Measurements from ENCODE around the gene TJAP1.

TJAP1 gene

GRCh38 chr6:43491750-43492661, 14.6 kb downstream of the TJAP1 start:
- no peak overlapping the region for H3K27ac ChIP-seq (ENCODE audit: low read length, poor library complexity, severe bottlenecking)
- no peak overlapping the region for H2AK5ac ChIP-seq (ENCODE audit: low read length, severe bottlenecking)
- peak overlapping the region; percentile 49 for H3K9ac ChIP-seq (ENCODE audit: low read length)
- DNase-seq = no peak
- peaks cover 24% of the 10 kb centered on the region for H3K79me1 ChIP-seq (replicated peaks; ENCODE audit: low read length, poor library complexity, severe bottlenecking)
- no peak overlapping the region for H2BK12ac ChIP-seq (ENCODE audit: low read length in 2 of 2)
- no peak overlapping the region for H4K8ac ChIP-seq (ENCODE audit: low read length)
- H3K4me2 ChIP-seq (ENCODE audit: low read length, poor library complexity, severe bottlenecking) = no peak overlapping the region
- H3K4me3 ChIP-seq (ENCODE audit: insufficient read depth in 1 of 2, low read depth in 1 of 2, low read length in 2 of 2) = peak overlapping the region in 1 of 2 experiments; percentile 46
- no peak overlapping the region for H3K23ac ChIP-seq (ENCODE audit: low read length in 2 of 2)
- H2BK120ac ChIP-seq (ENCODE audit: low read depth, low read length) = no peak overlapping the region
- peaks cover 0 to 22% of the 10 kb centered on the region in 2 experiments for H3K36me3 ChIP-seq (ENCODE audit: control insufficient read depth in 1 of 2, insufficient read depth in 2 of 2, low read depth in 1 of 2, low read length in 2 of 2)
- peaks cover 31% of the 10 kb centered on the region for H3K4me1 ChIP-seq (ENCODE audit: control insufficient read depth, insufficient read depth, low read depth, low read length)
- no peak overlapping the region for H3K18ac ChIP-seq (ENCODE audit: low read depth in 1 of 2, low read length in 2 of 2)
- no peaks in the 10 kb centered on the region for H3K9me3 ChIP-seq (ENCODE audit: control insufficient read depth, low read length)
- H3K14ac ChIP-seq (ENCODE audit: low read length in 2 of 2) = no peak overlapping the region
- no peak overlapping the region for H2BK15ac ChIP-seq (ENCODE audit: low read depth, poor library complexity, severe bottlenecking)
- WGBS = 89% methylated on average over 9 of the region's 10 CpGs
- H4K91ac ChIP-seq (ENCODE audit: low read length) = no peak overlapping the region
- no peaks in the 10 kb centered on the region for H3K27me3 ChIP-seq (ENCODE audit: control insufficient read depth in 1 of 2, insufficient read depth in 1 of 2, low read length in 2 of 2)
- H2AFZ ChIP-seq (ENCODE audit: low read depth, low read length) = no peak overlapping the region
- no peak overlapping the region for H2BK5ac ChIP-seq (ENCODE audit: low read depth, low read length, poor library complexity, severe bottlenecking)
- H3K4ac ChIP-seq (ENCODE audit: low read depth in 1 of 2, low read length in 2 of 2) = no peak overlapping the region

DNA sequence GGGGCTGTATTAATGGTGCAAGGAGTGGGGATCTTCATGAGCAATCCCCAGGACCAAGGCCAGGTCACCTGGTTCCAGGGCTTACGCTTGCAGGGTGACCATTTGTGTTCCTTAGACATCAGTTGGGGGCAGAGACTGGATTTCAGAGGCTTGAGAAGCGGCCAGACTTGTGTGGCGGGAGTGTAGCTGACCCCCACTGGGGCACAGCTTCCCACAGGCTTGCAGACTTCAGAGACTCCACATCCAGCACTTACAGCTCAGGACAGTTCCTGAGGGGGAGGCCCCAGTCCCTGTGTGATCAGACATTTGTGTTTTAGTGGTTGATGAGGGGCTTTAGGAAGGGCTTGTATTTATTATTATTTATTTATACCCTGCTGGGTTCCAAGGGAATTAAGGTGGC, 15.3 kb downstream of the TJAP1 start:
- Histone ChIP-seq H2BK5ac (ENCODE audit: low read depth, low read length, poor library complexity, severe bottlenecking) (no peak overlapping the region), H3K4ac (ENCODE audit: low read depth in 1 of 2, low read length in 2 of 2) (no peak overlapping the region), H2AFZ (ENCODE audit: low read depth, low read length) (no peak overlapping the region), H3K23ac (ENCODE audit: low read length in 2 of 2) (no peak overlapping the region), H2AK5ac (ENCODE audit: low read length, severe bottlenecking) (no peak overlapping the region), H3K18ac (ENCODE audit: low read depth in 1 of 2, low read length in 2 of 2) (no peak overlapping the region), H2BK15ac (ENCODE audit: low read depth, poor library complexity, severe bottlenecking) (no peak overlapping the region), H3K4me2 (ENCODE audit: low read length, poor library complexity, severe bottlenecking) (no peak overlapping the region), H3K27ac (ENCODE audit: low read length, poor library complexity, severe bottlenecking) (no peak overlapping the region), H3K4me3 (ENCODE audit: insufficient read depth in 1 of 2, low read depth in 1 of 2, low read length in 2 of 2) (peak overlapping the region in 1 of 2 experiments; percentile 15), H3K9ac (ENCODE audit: low read length) (no peak overlapping the region), H2BK12ac (ENCODE audit: low read length in 2 of 2) (no peak overlapping the region), H3K79me1 (replicated peaks; ENCODE audit: low read length, poor library complexity, severe bottlenecking) (peaks cover 26% of the 10 kb centered on the region), H2BK120ac (ENCODE audit: low read depth, low read length) (no peak overlapping the region), H3K36me3 (ENCODE audit: control insufficient read depth in 1 of 2, insufficient read depth in 2 of 2, low read depth in 1 of 2, low read length in 2 of 2) (peaks cover 4 to 26% of the 10 kb centered on the region in 2 experiments), H4K8ac (ENCODE audit: low read length) (no peak overlapping the region), H3K27me3 (ENCODE audit: control insufficient read depth in 1 of 2, insufficient read depth in 1 of 2, low read length in 2 of 2) (no peaks in the 10 kb centered on the region), H3K9me3 (ENCODE audit: control insufficient read depth, low read length) (no peaks in the 10 kb centered on the region), H4K91ac (ENCODE audit: low read length) (no peak overlapping the region), H3K4me1 (ENCODE audit: control insufficient read depth, insufficient read depth, low read depth, low read length) (peaks cover 34% of the 10 kb centered on the region), H3K14ac (ENCODE audit: low read length in 2 of 2) (no peak overlapping the region)
- WGBS = 94% methylated on average over 3 of the region's 3 CpGs
- no peak for DNase-seq

GRCh38 chr6:43493230-43493629, 15.9 kb downstream of the TJAP1 start:
- peaks cover 27% of the 10 kb centered on the region for H3K79me1 ChIP-seq (replicated peaks; ENCODE audit: low read length, poor library complexity, severe bottlenecking)
- no peak overlapping the region for H2BK15ac ChIP-seq (ENCODE audit: low read depth, poor library complexity, severe bottlenecking)
- no peak overlapping the region for H4K91ac ChIP-seq (ENCODE audit: low read length)
- H3K9ac ChIP-seq (ENCODE audit: low read length) = no peak overlapping the region
- H3K18ac ChIP-seq (ENCODE audit: low read depth in 1 of 2, low read length in 2 of 2) = no peak overlapping the region
- no peak overlapping the region for H3K14ac ChIP-seq (ENCODE audit: low read length in 2 of 2)
- no peak overlapping the region for H2BK120ac ChIP-seq (ENCODE audit: low read depth, low read length)
- H3K4ac ChIP-seq (ENCODE audit: low read depth in 1 of 2, low read length in 2 of 2) = no peak overlapping the region
- H2AFZ ChIP-seq (ENCODE audit: low read depth, low read length) = no peak overlapping the region
- H3K9me3 ChIP-seq (ENCODE audit: control insufficient read depth, low read length) = no peaks in the 10 kb centered on the region
- no peak overlapping the region for H4K8ac ChIP-seq (ENCODE audit: low read length)
- no peak overlapping the region for H3K4me3 ChIP-seq (ENCODE audit: insufficient read depth in 1 of 2, low read depth in 1 of 2, low read length in 2 of 2)
- no peak overlapping the region for H2BK5ac ChIP-seq (ENCODE audit: low read depth, low read length, poor library complexity, severe bottlenecking)
- no peaks in the 10 kb centered on the region for H3K27me3 ChIP-seq (ENCODE audit: control insufficient read depth in 1 of 2, insufficient read depth in 1 of 2, low read length in 2 of 2)
- H3K36me3 ChIP-seq (ENCODE audit: control insufficient read depth in 1 of 2, insufficient read depth in 2 of 2, low read depth in 1 of 2, low read length in 2 of 2) = peaks cover 9 to 30% of the 10 kb centered on the region in 2 experiments
- no peak overlapping the region for H3K4me2 ChIP-seq (ENCODE audit: low read length, poor library complexity, severe bottlenecking)
- no peak overlapping the region for H3K23ac ChIP-seq (ENCODE audit: low read length in 2 of 2)
- H3K27ac ChIP-seq (ENCODE audit: low read length, poor library complexity, severe bottlenecking) = no peak overlapping the region
- DNase-seq = no peak
- no peak overlapping the region for H2AK5ac ChIP-seq (ENCODE audit: low read length, severe bottlenecking)
- H3K4me1 ChIP-seq (ENCODE audit: control insufficient read depth, insufficient read depth, low read depth, low read length) = peaks cover 36% of the 10 kb centered on the region
- WGBS = 66% methylated on average over 2 of the region's 2 CpGs
- H2BK12ac ChIP-seq (ENCODE audit: low read length in 2 of 2) = no peak overlapping the region

DNA sequence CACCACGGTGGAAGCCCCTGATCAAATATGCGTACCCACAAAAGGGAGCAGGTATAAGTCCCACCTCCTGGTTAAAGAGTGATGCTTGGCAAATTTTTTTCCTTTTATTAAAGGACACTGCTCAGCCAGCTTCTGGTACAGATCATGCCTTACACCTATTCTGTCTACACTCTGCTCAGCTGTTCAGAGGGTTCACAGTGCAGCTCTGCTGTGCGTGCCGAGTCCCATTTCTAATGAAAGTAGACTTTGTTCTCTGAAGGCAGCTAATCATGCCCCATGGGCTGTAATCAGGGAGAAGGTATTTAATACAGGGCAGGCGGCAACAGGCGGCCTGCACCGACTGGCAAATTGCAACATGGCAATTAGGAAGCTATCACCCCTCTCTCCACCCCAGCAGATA, 16.5 kb downstream of the TJAP1 start:
- H3K27ac ChIP-seq (ENCODE audit: low read length, poor library complexity, severe bottlenecking) = no peak overlapping the region
- H3K4me1 ChIP-seq (ENCODE audit: control insufficient read depth, insufficient read depth, low read depth, low read length) = peaks cover 36% of the 10 kb centered on the region
- no peak overlapping the region for H3K9ac ChIP-seq (ENCODE audit: low read length)
- H2AK5ac ChIP-seq (ENCODE audit: low read length, severe bottlenecking) = no peak overlapping the region
- no peak overlapping the region for H2BK15ac ChIP-seq (ENCODE audit: low read depth, poor library complexity, severe bottlenecking)
- peaks cover 29% of the 10 kb centered on the region for H3K79me1 ChIP-seq (replicated peaks; ENCODE audit: low read length, poor library complexity, severe bottlenecking)
- no peak overlapping the region for H3K4ac ChIP-seq (ENCODE audit: low read depth in 1 of 2, low read length in 2 of 2)
- H3K23ac ChIP-seq (ENCODE audit: low read length in 2 of 2) = no peak overlapping the region
- WGBS = 95% methylated on average over 6 of the region's 7 CpGs
- no peak overlapping the region for H3K4me2 ChIP-seq (ENCODE audit: low read length, poor library complexity, severe bottlenecking)
- no peak overlapping the region for H4K8ac ChIP-seq (ENCODE audit: low read length)
- peaks cover 15 to 36% of the 10 kb centered on the region in 2 experiments for H3K36me3 ChIP-seq (ENCODE audit: control insufficient read depth in 1 of 2, insufficient read depth in 2 of 2, low read depth in 1 of 2, low read length in 2 of 2)
- no peaks in the 10 kb centered on the region for H3K27me3 ChIP-seq (ENCODE audit: control insufficient read depth in 1 of 2, insufficient read depth in 1 of 2, low read length in 2 of 2)
- no peak overlapping the region for H4K91ac ChIP-seq (ENCODE audit: low read length)
- no peak overlapping the region for H2BK12ac ChIP-seq (ENCODE audit: low read length in 2 of 2)
- H3K18ac ChIP-seq (ENCODE audit: low read depth in 1 of 2, low read length in 2 of 2) = no peak overlapping the region
- DNase-seq = no peak
- H2AFZ ChIP-seq (ENCODE audit: low read depth, low read length) = no peak overlapping the region
- H3K14ac ChIP-seq (ENCODE audit: low read length in 2 of 2) = no peak overlapping the region
- no peak overlapping the region for H2BK120ac ChIP-seq (ENCODE audit: low read depth, low read length)
- no peak overlapping the region for H2BK5ac ChIP-seq (ENCODE audit: low read depth, low read length, poor library complexity, severe bottlenecking)
- H3K9me3 ChIP-seq (ENCODE audit: control insufficient read depth, low read length) = no peaks in the 10 kb centered on the region
- H3K4me3 ChIP-seq (ENCODE audit: insufficient read depth in 1 of 2, low read depth in 1 of 2, low read length in 2 of 2) = no peak overlapping the region

Measured in mesenchymal stem cell (in vitro differentiated cells and primary cell).